ENCODE results near the gene DAPK2. TPM values are rescaled to one million over a fixed set of nuclear protein-coding genes. Genes with fewer than 3 reads are reported as not detected.
"Not testable (repeated sequence)": the region's sequence is repeated elsewhere in the genome, so short reads cannot be mapped to it uniquely, and the experiment has no call there.

Gene DAPK2
- total RNA-seq, 3 donors from 2014 or later = 32.0 to 82.0 (median 35.5) TPM

DNA sequence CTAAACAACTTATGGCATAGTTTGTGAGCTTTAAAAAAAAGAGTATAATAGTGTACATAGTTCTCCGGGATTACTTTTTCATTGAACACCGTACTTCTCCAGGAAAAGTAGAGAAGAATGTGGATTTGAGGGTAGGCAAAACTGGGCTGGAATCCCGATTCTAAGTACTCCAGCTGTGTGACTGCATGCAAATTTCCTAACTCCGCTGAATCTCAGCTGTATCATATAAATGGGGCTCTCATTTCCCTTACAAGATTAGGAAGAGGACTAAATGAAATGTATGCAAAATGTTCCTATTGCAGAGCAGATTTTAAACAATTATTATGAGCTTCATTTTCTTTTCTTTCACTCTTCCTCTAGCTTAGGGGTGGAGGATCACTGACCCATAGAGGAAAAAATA is 142.2 kb downstream of the DAPK2 start:
- intact Hi-C loops (cut with DNase I, micrococcal nuclease) = no loop called here
- ATAC-seq = no peak

DNA sequence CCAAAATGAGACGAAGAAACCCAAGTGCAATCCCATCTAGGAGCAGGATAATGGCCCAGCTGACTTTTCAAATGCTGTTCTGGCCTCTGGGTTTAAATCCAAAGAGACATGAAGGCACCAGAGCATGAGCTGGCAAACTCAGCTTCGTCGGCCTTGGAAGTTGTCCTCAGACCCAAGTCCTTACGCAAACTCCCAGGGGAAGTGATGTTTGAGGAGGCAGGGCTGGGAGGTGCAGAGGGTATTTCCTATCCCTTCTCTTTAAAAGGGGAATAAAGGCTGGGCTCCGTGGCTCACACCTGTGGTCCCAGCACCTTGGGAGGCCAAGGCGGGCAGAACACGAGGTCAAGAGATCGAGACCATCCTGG is 143.6 kb downstream of the DAPK2 start:
- TF ChIP-seq, protein P1, sequence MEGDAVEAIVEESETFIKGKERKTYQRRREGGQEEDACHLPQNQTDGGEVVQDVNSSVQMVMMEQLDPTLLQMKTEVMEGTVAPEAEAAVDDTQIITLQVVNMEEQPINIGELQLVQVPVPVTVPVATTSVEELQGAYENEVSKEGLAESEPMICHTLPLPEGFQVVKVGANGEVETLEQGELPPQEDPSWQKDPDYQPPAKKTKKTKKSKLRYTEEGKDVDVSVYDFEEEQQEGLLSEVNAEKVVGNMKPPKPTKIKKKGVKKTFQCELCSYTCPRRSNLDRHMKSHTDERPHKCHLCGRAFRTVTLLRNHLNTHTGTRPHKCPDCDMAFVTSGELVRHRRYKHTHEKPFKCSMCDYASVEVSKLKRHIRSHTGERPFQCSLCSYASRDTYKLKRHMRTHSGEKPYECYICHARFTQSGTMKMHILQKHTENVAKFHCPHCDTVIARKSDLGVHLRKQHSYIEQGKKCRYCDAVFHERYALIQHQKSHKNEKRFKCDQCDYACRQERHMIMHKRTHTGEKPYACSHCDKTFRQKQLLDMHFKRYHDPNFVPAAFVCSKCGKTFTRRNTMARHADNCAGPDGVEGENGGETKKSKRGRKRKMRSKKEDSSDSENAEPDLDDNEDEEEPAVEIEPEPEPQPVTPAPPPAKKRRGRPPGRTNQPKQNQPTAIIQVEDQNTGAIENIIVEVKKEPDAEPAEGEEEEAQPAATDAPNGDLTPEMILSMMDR (IDR thresholded peaks at IDR 0.05) = no peak
- Histone ChIP-seq H3K4me1 (ENCODE audit: low read depth) (no peaks in the 10 kb centered on the region), H3K36me3 (ENCODE audit: low read depth) (no peaks in the 10 kb centered on the region), H3K4me3 (no peak overlapping the region), H3K9me3 (no peaks in the 10 kb centered on the region)
- peak in 1 of 3 donors; percentile 9 for DNase-seq
- no peak for ATAC-seq
- intact Hi-C loops (cut with DNase I, micrococcal nuclease) = no loop called here

More for the DNA sequence above, 142.2 kb downstream of the DAPK2 start:
- DNase-seq = no peak
- Histone ChIP-seq H3K9me3 (no peaks in the 10 kb centered on the region), H3K4me3 (no peak overlapping the region), H3K36me3 (ENCODE audit: low read depth) (no peaks in the 10 kb centered on the region), H3K4me1 (ENCODE audit: low read depth) (no peaks in the 10 kb centered on the region)
- TF ChIP-seq, protein P1 (IDR thresholded peaks at IDR 0.05) = no peak

DNA sequence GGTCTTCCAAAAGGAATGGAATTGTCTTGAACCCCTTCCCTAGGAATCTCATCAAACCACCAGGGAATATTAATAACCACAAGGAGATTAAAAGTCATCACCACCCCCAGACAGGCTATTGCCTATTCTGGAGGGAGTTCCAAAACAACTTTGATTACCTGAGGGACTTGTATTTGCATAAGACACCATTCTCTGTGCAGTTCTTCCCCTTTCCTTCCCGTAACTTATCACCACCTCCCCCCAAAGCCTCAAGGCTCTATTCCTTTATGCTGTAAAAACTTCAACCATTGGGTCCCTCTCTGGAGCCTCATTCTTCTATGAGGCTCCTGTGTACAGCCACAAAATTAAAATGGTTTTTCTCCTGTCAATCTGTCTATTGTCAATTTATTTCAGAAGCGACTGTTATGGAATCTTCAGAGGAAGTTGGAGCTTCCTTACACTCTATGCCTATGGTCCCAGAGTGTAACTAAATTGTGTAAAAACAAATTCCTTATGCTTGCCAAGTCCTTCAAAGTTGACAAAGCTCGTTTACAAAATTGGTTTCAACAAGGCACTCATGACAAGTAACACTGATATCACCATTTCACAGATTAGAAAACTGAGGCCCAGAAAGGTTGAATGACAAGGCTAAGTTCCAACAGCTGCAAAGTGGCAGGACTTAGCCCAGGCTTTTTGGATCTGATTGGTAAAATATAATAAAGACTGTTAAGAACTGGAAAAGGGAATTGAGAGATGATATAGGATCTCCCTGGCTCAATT is 144.2 kb downstream of the DAPK2 start:
- Histone ChIP-seq H3K4me1 (ENCODE audit: low read depth) (no peaks in the 10 kb centered on the region), H3K36me3 (ENCODE audit: low read depth) (no peaks in the 10 kb centered on the region), H3K4me3 (no peak overlapping the region), H3K9me3 (no peaks in the 10 kb centered on the region)
- ATAC-seq (no peak), DNase-seq (no peak)
- TF ChIP-seq, protein P1 (IDR thresholded peaks at IDR 0.05) = no peak
- intact Hi-C loops (cut with DNase I, micrococcal nuclease) = no loop called here

DNA sequence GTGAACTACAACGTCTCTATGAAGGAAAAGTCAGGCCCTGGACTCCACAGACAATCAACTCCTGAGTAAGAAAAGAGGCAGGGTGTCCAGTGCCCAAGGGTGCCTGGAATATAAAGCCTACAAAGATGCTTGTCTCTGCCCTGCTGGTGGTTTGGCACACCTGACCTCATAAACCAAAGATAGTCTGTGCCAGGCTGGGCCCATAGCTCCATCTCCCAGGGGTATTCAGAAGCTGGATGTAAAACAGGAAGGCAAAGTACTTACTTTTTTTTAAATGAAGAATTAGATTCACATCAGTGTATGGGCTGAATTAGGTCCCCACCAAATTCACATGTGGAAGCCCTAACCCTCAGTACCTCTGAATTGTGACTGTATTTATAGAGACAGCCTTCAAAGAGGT is 146.0 kb downstream of the DAPK2 start:
- TF ChIP-seq, protein P1 (IDR thresholded peaks at IDR 0.05) = no peak
- no peaks in the 10 kb centered on the region for H3K36me3 ChIP-seq (ENCODE audit: low read depth)
- no peak overlapping the region for H3K4me3 ChIP-seq
- ATAC-seq (no peak), DNase-seq (no peak)
- H3K4me1 ChIP-seq (ENCODE audit: low read depth) = peaks cover 4% of the 10 kb centered on the region
- H3K9me3 ChIP-seq = no peaks in the 10 kb centered on the region
- intact Hi-C loops (cut with DNase I, micrococcal nuclease) = no loop called here

DNA sequence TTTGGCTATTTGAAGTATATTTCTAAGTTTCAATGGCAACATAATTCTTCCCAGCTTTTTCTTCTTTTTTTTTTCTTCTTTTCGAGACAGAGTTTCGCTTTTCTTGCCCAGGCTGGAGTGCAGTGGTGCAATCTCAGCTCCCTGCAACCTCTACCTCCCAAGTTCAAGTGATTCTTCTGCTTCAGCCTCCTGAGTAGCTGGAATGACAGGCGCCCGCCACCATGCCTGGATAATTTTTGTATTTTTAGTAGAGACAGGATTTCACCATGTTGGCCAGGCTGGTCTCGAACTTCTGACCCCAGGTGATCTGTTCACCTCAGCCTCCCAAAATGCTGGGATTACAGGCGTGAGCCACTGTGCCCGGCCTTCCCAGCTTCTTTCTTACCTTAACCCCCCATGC is 146.7 kb downstream of the DAPK2 start:
- not testable (repeated sequence) for H3K4me1 ChIP-seq (ENCODE audit: low read depth); ATAC-seq; H3K4me3 ChIP-seq; H3K9me3 ChIP-seq; DNase-seq; H3K36me3 ChIP-seq (ENCODE audit: low read depth)
- intact Hi-C loops (cut with DNase I, micrococcal nuclease) = loop anchor here in 1 of 2 donors (10.0 kb wide), 1 partner anchor 145 kb away; no protein-coding TSS in a partner anchor

DNA sequence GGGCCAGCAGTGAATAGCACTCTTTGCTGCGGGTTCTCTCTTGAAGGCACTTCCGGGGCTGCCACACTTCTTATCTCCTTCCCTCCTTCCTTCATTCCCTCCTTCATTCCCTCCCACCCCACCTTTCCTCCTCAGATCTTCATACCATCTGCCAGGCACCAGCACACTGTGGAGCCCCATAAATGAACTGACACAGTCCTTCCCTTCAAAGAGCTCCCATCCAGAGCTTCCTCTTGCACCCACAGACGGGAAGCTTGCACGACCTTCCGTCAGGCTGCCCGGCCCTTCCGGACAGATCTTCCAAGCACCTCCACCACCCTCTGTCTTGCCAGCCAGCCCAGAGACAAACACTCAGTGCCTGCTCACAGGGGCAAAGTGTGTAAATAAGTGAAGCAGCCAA is 147.1 kb downstream of the DAPK2 start:
- ATAC-seq = no peak

More for the DNA sequence above, 147.1 kb downstream of the DAPK2 start:
- intact Hi-C loops (cut with DNase I, micrococcal nuclease) = loop anchor here in 1 of 2 donors (10.0 kb wide), 1 partner anchor 144 kb away; no protein-coding TSS in a partner anchor
- H3K4me3 ChIP-seq = no peak overlapping the region
- TF ChIP-seq, protein P1 (IDR thresholded peaks at IDR 0.05) = no peak
- H3K36me3 ChIP-seq (ENCODE audit: low read depth) = no peaks in the 10 kb centered on the region
- H3K4me1 ChIP-seq (ENCODE audit: low read depth) = peaks cover 4% of the 10 kb centered on the region
- no peak for DNase-seq
- no peaks in the 10 kb centered on the region for H3K9me3 ChIP-seq

Measured in mucosa of descending colon (tissue), 3 donors.